ENCODE results near the gene CRPPA.

DNA sequence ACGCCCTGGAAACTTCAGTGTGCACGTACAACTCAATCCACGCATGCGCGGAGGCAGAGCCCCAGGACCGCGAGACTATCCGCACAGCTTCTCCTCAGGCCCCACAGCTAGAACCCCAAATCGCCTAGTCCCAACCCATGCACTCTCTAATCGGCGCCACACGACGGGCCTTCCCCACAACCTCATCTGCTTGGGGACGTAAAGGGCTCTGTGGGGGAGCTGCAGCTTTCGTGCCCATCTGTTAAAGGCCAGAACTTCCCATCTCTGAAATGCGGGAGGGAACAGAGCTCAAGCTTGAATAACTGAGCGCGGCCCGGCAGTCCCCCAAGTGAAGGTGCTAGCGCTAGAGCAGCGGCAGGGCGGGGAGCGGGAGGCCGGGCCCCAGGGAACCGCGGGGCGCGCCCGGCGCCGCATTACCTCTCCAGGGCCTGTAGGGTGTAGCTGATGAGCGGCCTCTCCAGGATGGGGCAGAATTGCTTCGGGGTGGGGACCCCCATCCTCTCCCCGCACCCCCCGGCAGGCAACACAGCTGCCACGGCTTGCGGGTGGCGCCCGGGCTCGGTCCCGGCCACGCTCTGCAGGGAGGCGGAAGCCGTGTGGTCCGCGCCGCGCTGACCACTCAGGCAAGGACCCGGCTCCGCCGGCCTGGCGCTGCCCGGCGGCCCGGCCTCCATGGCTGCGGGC, 547 bp downstream of the CRPPA start:
- TF ChIP-seq EZH2 (IDR thresholded peaks at IDR 0.05) (no peak), POLR2AphosphoS5 (IDR thresholded peaks at IDR 0.05; ENCODE audit: borderline replicate concordance, low read depth, low read length) (peak; percentile 37; the same call in 1 of the 2 replicates)
